H9 (cell line): ENCODE data around the gene BPIFA1. TPM values are rescaled to one million over a fixed set of nuclear protein-coding genes. Genes with fewer than 3 reads are reported as not detected.

Experiments used
- DNase-seq: peaks from one replicate; pipeline ENCODE4 v3.0.0-alpha.2; 2017
- H2AFZ ChIP-seq: one replicate; pipeline ENCODE4 v1.6.1; 2013; ENCODE audit warnings: mild to moderate bottlenecking, low read length, control low read depth, moderate library complexity
- H2AK5ac ChIP-seq: 2 replicates; pipeline ENCODE4 v1.6.1; 2013; ENCODE audit warnings: low read length, control low read depth, mixed read lengths; ENCODE audit not compliant: insufficient read length
- H2BK120ac ChIP-seq: one replicate; pipeline ENCODE4 v1.6.1; 2013; ENCODE audit warnings: low read depth, mild to moderate bottlenecking, low read length, control low read depth, inconsistent platforms; ENCODE audit not compliant: poor library complexity, severe bottlenecking
- H2BK12ac ChIP-seq: 2 replicates; pipeline ENCODE4 v1.6.1; 2013; ENCODE audit warnings: low read length, control low read depth, mixed read lengths, low read depth; ENCODE audit not compliant: insufficient read length
- H2BK15ac ChIP-seq: 2 replicates; pipeline ENCODE4 v1.6.1; 2013; ENCODE audit warnings: low read depth, low read length, control low read depth
- H2BK20ac ChIP-seq: one replicate; pipeline ENCODE4 v1.6.1; 2013; ENCODE audit warnings: low read depth, mild to moderate bottlenecking, low read length, control low read depth, inconsistent platforms; ENCODE audit not compliant: poor library complexity, severe bottlenecking
- H2BK5ac ChIP-seq: 2 replicates; pipeline ENCODE4 v1.6.1; 2013; ENCODE audit warnings: low read length, control low read depth, mixed read lengths; ENCODE audit not compliant: insufficient read length
- H3K14ac ChIP-seq: 2 replicates; pipeline ENCODE4 v1.6.1; 2013; ENCODE audit warnings: low read length, control low read depth; ENCODE audit not compliant: insufficient read depth
- H3K18ac ChIP-seq: 2 replicates; pipeline ENCODE4 v1.6.1; 2013; ENCODE audit warnings: low read depth, mild to moderate bottlenecking, mixed read lengths, low read length, control low read depth; ENCODE audit not compliant: insufficient read length
- H3K23ac ChIP-seq: 2 replicates; pipeline ENCODE4 v1.6.1; 2013; ENCODE audit warnings: low read length, control low read depth, mixed read lengths, low read depth; ENCODE audit not compliant: insufficient read length
- H3K23me2 ChIP-seq: 2 replicates; pipeline ENCODE4 v1.6.1; 2013; ENCODE audit warnings: low read depth, mild to moderate bottlenecking, mixed read lengths, low read length, control low read depth; ENCODE audit not compliant: insufficient read length, poor library complexity, severe bottlenecking
- H3K27ac ChIP-seq: 2 replicates; pipeline ENCODE4 v1.5.1; 2013; ENCODE audit warnings: low read length, control low read depth, mixed read lengths, low read depth; ENCODE audit not compliant: insufficient read length
- H3K27me3 ChIP-seq: 2 replicates; pipeline ENCODE4 v1.6.1; 2013; ENCODE audit warnings: low read length, control low read depth, inconsistent platforms; ENCODE audit not compliant: insufficient read depth
- H3K4ac ChIP-seq: 2 replicates; pipeline ENCODE4 v1.6.1; 2013; ENCODE audit warnings: low read depth, mild to moderate bottlenecking, control low read depth, inconsistent platforms, low read length, moderate library complexity
- H3K4me1 ChIP-seq: 2 replicates; pipeline ENCODE4 v1.6.1; 2013; ENCODE audit warnings: low read length, control low read depth, inconsistent platforms; ENCODE audit not compliant: insufficient read depth
- H3K4me2 ChIP-seq: 2 replicates; pipeline ENCODE4 v1.6.1; 2013; ENCODE audit warnings: low read length, control low read depth, mixed read lengths; ENCODE audit not compliant: insufficient read length, insufficient read depth
- H3K56ac ChIP-seq: 2 replicates; pipeline ENCODE4 v1.6.1; 2013; ENCODE audit warnings: low read depth, mild to moderate bottlenecking, mixed read lengths, low read length, control low read depth; ENCODE audit not compliant: insufficient read length
- H3K79me1 ChIP-seq: 2 replicates; pipeline ENCODE4 v1.6.1; 2013; ENCODE audit warnings: low read depth, mild to moderate bottlenecking, moderate library complexity, low read length, control low read depth, inconsistent platforms; ENCODE audit not compliant: insufficient read depth, poor library complexity, severe bottlenecking
- H3K79me2 ChIP-seq: 2 replicates; pipeline ENCODE4 v1.6.1; 2013; ENCODE audit warnings: low read length, control low read depth, inconsistent platforms; ENCODE audit not compliant: insufficient read depth
- H3K9ac ChIP-seq: 2 replicates; pipeline ENCODE4 v1.6.1; 2013; ENCODE audit warnings: low read length, control low read depth, mixed read lengths; ENCODE audit not compliant: insufficient read length; ENCODE audit errors: extremely low read depth
- H3K9me3 ChIP-seq: one replicate; pipeline ENCODE4 v1.6.1; 2013; ENCODE audit warnings: low read depth, low read length, inconsistent platforms; ENCODE audit not compliant: control insufficient read depth
- H3T11ph ChIP-seq: one replicate; pipeline ENCODE4 v1.6.1; 2013; ENCODE audit warnings: mild to moderate bottlenecking, low read length, control low read depth, inconsistent platforms
- H4K20me1 ChIP-seq: one replicate; pipeline ENCODE4 v1.6.1; 2013; ENCODE audit not compliant: control insufficient read depth, insufficient read length, insufficient read depth
- H4K5ac ChIP-seq: 2 replicates; pipeline ENCODE4 v1.6.1; 2013; ENCODE audit warnings: low read depth, mild to moderate bottlenecking, mixed read lengths, low read length, control low read depth; ENCODE audit not compliant: insufficient read length
- H4K8ac ChIP-seq: replicated peaks from 2 replicates; pipeline ENCODE4 v1.6.1; 2013; ENCODE audit warnings: low read length, control low read depth, mixed read lengths, low read depth; ENCODE audit not compliant: insufficient read length
- H4K91ac ChIP-seq: 2 replicates; pipeline ENCODE4 v1.6.1; 2013; ENCODE audit warnings: low read depth, mild to moderate bottlenecking, moderate library complexity, mixed read lengths, low read length, control low read depth; ENCODE audit not compliant: insufficient read length
- H3K27ac Mint-ChIP-seq, 3 experiments: 2 replicates in 2 of 3; 3 replicates in 1 of 3; pipeline ENCODE4 v1.8.0; 2020 to 2021; ENCODE audit warnings: mixed read lengths in 3 of 3, mild to moderate bottlenecking in 1 of 3, moderate library complexity in 1 of 3
- H3K27me3 Mint-ChIP-seq: 2 replicates; pipeline ENCODE4 v1.8.0; 2021; ENCODE audit warnings: low read depth, mild to moderate bottlenecking, moderate library complexity, mixed read lengths
- H3K36me3 Mint-ChIP-seq, 3 experiments: 2 replicates in 2 of 3; 3 replicates in 1 of 3; pipeline ENCODE4 v1.8.0; 2020 to 2021; ENCODE audit warnings: low read depth in 3 of 3, mixed read lengths in 3 of 3; ENCODE audit not compliant: insufficient read depth in 1 of 3
- H3K4me1 Mint-ChIP-seq, 2 experiments: 2 replicates each; pipeline ENCODE4 v1.8.0; 2020; ENCODE audit warnings: mixed read lengths in 2 of 2
- H3K4me3 Mint-ChIP-seq, 2 experiments: 2 replicates in 1 of 2; 3 replicates in 1 of 2; pipeline ENCODE4 v1.8.0; 2020 to 2021; ENCODE audit warnings: mild to moderate bottlenecking in 2 of 2, mixed read lengths in 2 of 2, moderate library complexity in 1 of 2
- H3K9me3 Mint-ChIP-seq, 2 experiments: 2 replicates in 1 of 2; 3 replicates in 1 of 2; pipeline ENCODE4 v1.8.0; 2020; ENCODE audit warnings: mild to moderate bottlenecking in 2 of 2, mixed read lengths in 2 of 2, moderate library complexity in 1 of 2
- WGBS: extraction: QIAGEN DNeasy Blood & Tissue Kit; methylation state at CpG from one replicate; pipeline ENCODE4 v1.1.7; 2013; ENCODE audit warnings: missing lambda C conversion rate, low lambda C conversion rate, mixed read lengths; ENCODE audit not compliant: insufficient read length; ENCODE audit errors: extremely low coverage; 5-methylcytosine and 5-hydroxymethylcytosine counted together
- total RNA-seq: library from RNA; stranded (reverse); gene quantifications from 2 replicates; pipeline ENCODE4 v1.2.1, GENCODE V29; 2021
- TF ChIP-seq, protein P1 (sequence below): fragments of 200-600 bp; sonication (generic); conservative IDR thresholded peaks from 3 replicates; pipeline ENCODE4 v1.8.0; 2021; ENCODE audit warnings: antibody characterized with exemption, mild to moderate bottlenecking

The BPIFA1 gene
- total RNA-seq, 1 experiment from 2014 or later: not detected

DNA sequence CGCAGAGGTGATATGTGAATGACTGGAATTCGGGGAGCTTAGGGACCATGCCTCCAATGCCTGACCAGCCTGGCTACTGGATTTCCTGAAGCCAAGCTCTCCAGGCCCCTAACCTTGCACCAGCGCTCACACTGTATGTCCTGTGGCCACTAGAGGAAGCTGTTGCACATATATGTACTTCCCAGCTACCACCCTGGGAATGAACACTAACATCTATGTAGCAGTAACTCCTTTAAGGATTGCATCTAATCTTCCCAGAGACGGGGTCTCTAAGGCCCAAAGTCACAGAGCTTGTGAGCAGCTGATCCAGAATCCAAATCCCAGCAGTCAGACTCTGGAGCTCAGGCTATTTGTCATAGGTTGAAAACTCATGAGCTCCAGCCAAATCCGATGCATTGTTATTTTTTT, 26.9 kb downstream of the BPIFA1 start:
- Histone ChIP-seq H3K9ac (no peak overlapping the region), H2BK12ac (no peak overlapping the region), H2BK5ac (no peak overlapping the region), H3K56ac (no peak overlapping the region), H4K91ac (no peak overlapping the region), H2AFZ (no peak overlapping the region), H3K4ac (no peak overlapping the region), H3T11ph (no peak overlapping the region), H4K5ac (no peak overlapping the region), H2AK5ac (no peak overlapping the region), H3K18ac (no peak overlapping the region), H2BK15ac (no peak overlapping the region), H3K79me1 (no peaks in the 10 kb centered on the region), H3K23me2 (no peaks in the 10 kb centered on the region), H4K8ac (no peak overlapping the region), H2BK120ac (no peak overlapping the region), H3K4me2 (no peak overlapping the region), H3K9me3 (no peaks in the 10 kb centered on the region), H3K4me1 (no peaks in the 10 kb centered on the region), H4K20me1 (no peaks in the 10 kb centered on the region), H3K27ac (no peak overlapping the region), H3K27me3 (no peaks in the 10 kb centered on the region), H3K14ac (no peak overlapping the region), H3K23ac (no peak overlapping the region), H3K79me2 (no peaks in the 10 kb centered on the region), H2BK20ac (no peak overlapping the region)
- Mint-ChIP-seq H3K27ac (no peak overlapping the region), H3K9me3 (no peaks in the 10 kb centered on the region), H3K4me3 (no peak overlapping the region), H3K36me3 (no peaks in the 10 kb centered on the region), H3K27me3 (peaks cover 34% of the 10 kb centered on the region), H3K4me1 (no peaks in the 10 kb centered on the region)
- TF ChIP-seq, protein P1, sequence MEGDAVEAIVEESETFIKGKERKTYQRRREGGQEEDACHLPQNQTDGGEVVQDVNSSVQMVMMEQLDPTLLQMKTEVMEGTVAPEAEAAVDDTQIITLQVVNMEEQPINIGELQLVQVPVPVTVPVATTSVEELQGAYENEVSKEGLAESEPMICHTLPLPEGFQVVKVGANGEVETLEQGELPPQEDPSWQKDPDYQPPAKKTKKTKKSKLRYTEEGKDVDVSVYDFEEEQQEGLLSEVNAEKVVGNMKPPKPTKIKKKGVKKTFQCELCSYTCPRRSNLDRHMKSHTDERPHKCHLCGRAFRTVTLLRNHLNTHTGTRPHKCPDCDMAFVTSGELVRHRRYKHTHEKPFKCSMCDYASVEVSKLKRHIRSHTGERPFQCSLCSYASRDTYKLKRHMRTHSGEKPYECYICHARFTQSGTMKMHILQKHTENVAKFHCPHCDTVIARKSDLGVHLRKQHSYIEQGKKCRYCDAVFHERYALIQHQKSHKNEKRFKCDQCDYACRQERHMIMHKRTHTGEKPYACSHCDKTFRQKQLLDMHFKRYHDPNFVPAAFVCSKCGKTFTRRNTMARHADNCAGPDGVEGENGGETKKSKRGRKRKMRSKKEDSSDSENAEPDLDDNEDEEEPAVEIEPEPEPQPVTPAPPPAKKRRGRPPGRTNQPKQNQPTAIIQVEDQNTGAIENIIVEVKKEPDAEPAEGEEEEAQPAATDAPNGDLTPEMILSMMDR: peak; percentile 88
- no CpG with 5 or more reads among the region's 5 CpGs for WGBS
- DNase-seq: peak; percentile 75
